Colonic mucosa (tissue), 4 donors: ENCODE data around the gene MYNN. TPM values are rescaled to one million over a fixed set of nuclear protein-coding genes. Genes with fewer than 3 reads are reported as not detected.

Source experiments
- DNase-seq: peaks from one replicate; pipeline ENCODE4 v3.0.0-alpha.2; 2020
- H3K27ac ChIP-seq: fragments of 200-600 bp; one replicate; pipeline ENCODE4 v1.8.0; 2021
- H3K27me3 ChIP-seq: fragments of 200-600 bp; one replicate; pipeline ENCODE4 v1.8.0; 2021
- H3K36me3 ChIP-seq: fragments of 200-600 bp; one replicate; pipeline ENCODE4 v1.8.0; 2021
- H3K4me1 ChIP-seq: fragments of 200-600 bp; one replicate; pipeline ENCODE4 v1.8.0; 2021; ENCODE audit warnings: mild to moderate bottlenecking
- H3K4me3 ChIP-seq: fragments of 200-600 bp; one replicate; pipeline ENCODE4 v1.8.0; 2021
- H3K9ac ChIP-seq, 2 donors: one replicate each; pipeline ENCODE4 v1.7.0; 2013; ENCODE audit warnings: control low read depth in 2 of 2, low read depth in 2 of 2, low read length in 2 of 2
- H3K9me3 ChIP-seq: fragments of 200-600 bp; one replicate; pipeline ENCODE4 v1.8.0; 2021
- CTCF ChIP-seq: fragments of 200-600 bp; IDR thresholded peaks from one replicate; pipeline ENCODE4 v1.8.0; 2022; ENCODE audit warnings: antibody characterized with exemption, mild to moderate bottlenecking
- intact Hi-C: fragments of 100-400 bp; cut with DNase I; formaldehyde crosslinking; loops from one replicate; pipeline ENCODE4 v1.14.1; 2022
- total RNA-seq, 2 donors: library from RNA; stranded (reverse); fragmentation: NEBNext Ultra II Directional in 1 of 2; extraction: Animal tissue kit (Norgen Biotek cat#: 25700) in 1 of 2; gene quantifications; one replicate each; pipeline ENCODE4 v1.2.1, GENCODE V29; 2021
- donor health status: healthy.
- donor health status: DM: no; HTN: no; CAD: no.
- donor health status: DM: no; HTN: no; CAD: no.

Gene MYNN
- total RNA-seq, 2 donors from 2014 or later: 11.1 to 12.9 TPM

- intact Hi-C loops: no loop called here
- Histone ChIP-seq H3K27ac (no peak overlapping the region), H3K4me1 (peaks cover 4% of the 10 kb centered on the region), H3K36me3 (no peaks in the 10 kb centered on the region), H3K9ac (no peak overlapping the region), H3K27me3 (no peaks in the 10 kb centered on the region), H3K4me3 (no peak overlapping the region), H3K9me3 (no peaks in the 10 kb centered on the region)
- TF ChIP-seq CTCF: no peak
- DNase-seq: no peak
Measured at GRCh38 chr3:169836078-169836941, 63.1 kb downstream of the MYNN start.

GRCh38 chr3:169836942-169837275 is 63.7 kb downstream of the MYNN start:
- no peak for DNase-seq
- no peak overlapping the region for H3K4me3 ChIP-seq
- no peak for TF ChIP-seq CTCF
- H3K9ac ChIP-seq: no peak overlapping the region
- H3K36me3 ChIP-seq: no peaks in the 10 kb centered on the region
- H3K9me3 ChIP-seq: no peaks in the 10 kb centered on the region
- H3K4me1 ChIP-seq: peaks cover 4% of the 10 kb centered on the region
- intact Hi-C loops: no loop called here
- no peak overlapping the region for H3K27ac ChIP-seq
- H3K27me3 ChIP-seq: no peaks in the 10 kb centered on the region

GRCh38 chr3:169838511-169839030 is 65.4 kb downstream of the MYNN start:
- no peak for DNase-seq
- H3K27me3 ChIP-seq: no peaks in the 10 kb centered on the region
- no peak overlapping the region for H3K9ac ChIP-seq
- intact Hi-C loops: no loop called here
- no peaks in the 10 kb centered on the region for H3K36me3 ChIP-seq
- no peaks in the 10 kb centered on the region for H3K9me3 ChIP-seq
- TF ChIP-seq CTCF: no peak
- H3K4me1 ChIP-seq: peaks cover 4% of the 10 kb centered on the region
- H3K4me3 ChIP-seq: no peak overlapping the region
- no peak overlapping the region for H3K27ac ChIP-seq

Other genes with a start within 250 kb of the MYNN start
- 10 to 100 TPM; 81.0 to 88.1 TPM for gene MECOM, start 109.7 kb upstream of the MYNN start, total RNA-seq
- 1 to 10 TPM; 5.5 to 9.6 TPM for gene TERC, start 8.3 kb upstream of the MYNN start, total RNA-seq
- gene ACTRT3, start 3.8 kb upstream of the MYNN start, total RNA-seq: 1 to 10 TPM; 1.2 to 1.6 TPM
- not detected for gene LRRIQ4, start 39.5 kb downstream of the MYNN start, total RNA-seq
- gene LRRC34, start 39.5 kb downstream of the MYNN start, total RNA-seq: under 1 TPM; 0.77 to 0.82 TPM
- gene LRRC31, start 96.5 kb downstream of the MYNN start, total RNA-seq: 10 to 100 TPM; 42.0 to 66.0 TPM
- not detected for gene SAMD7, start 138.2 kb downstream of the MYNN start, total RNA-seq
- gene SEC62, start 193.4 kb downstream of the MYNN start, total RNA-seq: 10 to 100 TPM; 70.0 to 98.3 TPM